NCI-H2196 (cell line): ENCODE measurements around the gene RBM38.
A peak's percentile ranks its signal among the peaks of the same experiment; 100 is the strongest.

Experiments
- DNase-seq: peaks from one replicate; lab custom pipeline; 2025; ENCODE audit not compliant: unreplicated experiment; lab: John Stamatoyannopoulos, UW

Gene RBM38

GRCh38 chr20:57374931-57375651, 16.1 kb upstream of the RBM38 start:
- no peak for DNase-seq

DNA sequence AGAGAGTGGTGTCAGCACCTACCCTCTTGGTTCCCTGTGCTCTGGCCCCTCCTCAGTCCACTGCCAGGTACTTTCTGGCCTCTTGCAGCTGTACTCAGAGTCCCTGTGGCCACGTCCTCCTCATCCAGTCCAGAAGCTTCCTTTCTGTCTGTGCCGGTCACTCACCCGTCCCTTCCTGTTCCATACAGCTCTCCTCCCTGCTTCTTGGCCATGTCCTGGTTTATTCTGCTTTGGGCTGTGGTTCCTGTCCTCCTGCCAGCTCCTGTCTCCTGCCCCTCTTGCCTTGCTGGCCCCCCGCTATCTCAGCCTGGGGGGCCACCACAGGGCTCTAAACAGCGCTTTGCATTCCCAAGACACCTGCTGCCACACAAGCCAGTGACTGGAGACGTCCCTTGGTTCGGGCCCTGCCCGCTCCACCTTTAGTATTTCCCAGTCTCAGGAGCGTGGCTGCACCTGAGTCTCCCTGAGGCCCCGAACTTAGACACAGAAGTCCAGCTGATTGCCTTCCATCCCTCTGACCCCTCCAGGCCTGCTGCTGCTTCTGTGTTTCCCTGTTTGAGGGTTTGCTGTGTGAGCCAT, 15.5 kb upstream of the RBM38 start:
- no peak for DNase-seq

GRCh38 chr20:57377350-57377749, 13.8 kb upstream of the RBM38 start:
- no peak for DNase-seq

DNA sequence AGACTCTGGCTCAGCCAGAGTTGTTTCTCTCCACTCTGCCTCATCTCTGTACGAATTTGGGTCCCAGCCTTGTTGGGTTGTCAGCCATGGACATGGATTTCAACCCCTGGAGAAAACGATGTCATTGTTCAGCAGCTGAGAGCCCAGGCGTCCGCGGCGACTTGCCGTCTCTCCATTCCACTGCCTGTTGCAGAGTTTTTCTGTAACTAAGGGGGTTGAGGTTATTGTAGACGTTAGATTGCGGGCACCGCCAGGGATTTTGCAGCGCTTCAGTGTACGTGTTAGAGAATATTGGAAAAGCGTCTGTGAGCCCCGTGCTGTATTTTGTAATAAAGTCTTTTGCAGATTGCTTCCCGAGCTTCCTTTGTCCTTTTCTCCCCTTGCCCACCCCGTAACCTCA, 13.1 kb upstream of the RBM38 start:
- DNase-seq: no peak

GRCh38 chr20:57378646-57379262, 12.4 kb upstream of the RBM38 start:
- no peak for DNase-seq

DNA sequence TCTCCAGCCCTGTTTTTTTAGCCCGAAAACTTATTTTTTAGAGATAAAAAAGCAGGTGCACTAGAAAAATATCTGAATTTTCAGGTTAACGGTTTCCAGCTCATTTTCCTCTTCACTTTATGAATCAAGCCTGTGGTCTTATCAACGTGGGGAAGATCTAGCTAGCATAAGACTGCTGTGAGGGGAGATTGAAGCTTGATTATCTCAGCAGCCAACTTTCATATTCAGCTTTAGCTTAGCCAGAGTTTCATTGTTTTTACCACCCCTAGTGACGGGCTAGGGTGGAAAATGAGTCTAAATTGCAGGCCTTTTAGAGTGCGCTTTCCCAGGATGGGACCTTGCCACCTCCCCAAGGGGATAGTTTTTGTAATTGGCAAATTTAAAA, 11.9 kb upstream of the RBM38 start:
- DNase-seq: no peak

- no peak for DNase-seq
Measured at GRCh38 chr20:57380081-57380750, 11.0 kb upstream of the RBM38 start.

DNA sequence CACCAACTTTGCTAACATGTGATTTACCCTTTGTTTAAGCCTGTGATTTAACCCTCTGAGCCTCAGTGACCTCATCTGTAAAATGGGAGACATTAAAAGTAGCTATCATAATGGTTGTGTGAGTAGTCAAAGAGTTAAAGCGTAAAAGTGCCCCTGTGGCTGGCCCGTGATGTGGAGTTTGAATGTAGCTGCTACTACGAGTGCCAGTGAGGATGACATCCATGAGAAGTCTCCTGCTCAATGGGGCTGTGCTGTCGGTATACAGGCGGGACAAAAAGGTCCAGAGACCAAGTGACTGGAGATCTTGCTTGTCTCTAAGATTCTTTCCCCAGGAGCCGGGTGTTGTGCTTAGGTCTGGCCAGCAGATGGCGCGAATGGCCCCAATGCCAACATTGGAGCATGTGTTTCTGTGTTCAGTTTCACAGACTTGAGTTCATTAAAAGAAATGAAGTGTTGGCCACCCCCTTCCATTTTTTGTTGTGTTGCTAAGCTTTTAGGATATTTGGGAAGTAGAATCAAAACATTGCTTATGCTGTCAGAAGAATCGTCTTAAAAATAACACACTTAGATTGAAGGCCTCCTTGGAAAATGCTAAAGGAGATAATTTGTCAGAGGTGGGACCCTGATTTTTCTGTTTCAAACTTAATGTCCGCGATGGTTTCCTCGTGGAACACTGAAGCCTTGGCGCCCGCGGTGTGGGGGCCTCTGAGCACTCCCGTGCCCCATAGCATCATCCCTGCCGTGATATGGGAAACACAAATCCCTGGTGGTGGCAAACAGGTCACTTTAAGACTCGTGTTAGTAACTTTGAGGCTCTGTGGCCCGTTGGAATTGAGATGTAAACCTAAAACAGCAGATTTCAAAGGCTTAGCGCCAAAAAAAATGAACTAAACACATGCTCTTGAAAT, 9.3 kb upstream of the RBM38 start:
- DNase-seq: peak; percentile 82

DNA sequence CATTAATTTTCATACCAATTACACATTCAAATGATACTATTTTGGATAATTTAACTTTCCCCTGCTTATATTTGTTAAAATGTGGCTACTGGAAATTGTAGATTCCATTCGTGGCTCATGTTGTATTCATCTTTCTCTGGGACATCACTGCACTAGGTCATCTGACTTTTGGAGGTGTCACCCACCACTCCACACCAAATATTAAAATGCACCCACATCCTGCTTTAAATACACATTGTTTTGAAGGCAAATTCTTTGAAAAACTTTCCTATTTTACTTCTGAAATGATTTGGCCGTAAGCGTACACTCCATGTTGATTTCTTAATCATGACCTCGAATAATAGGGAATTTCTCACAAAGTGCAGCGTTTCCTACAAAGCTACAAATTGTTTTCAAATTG, 8.7 kb upstream of the RBM38 start:
- DNase-seq: no peak

GRCh38 chr20:57383447-57384347, 7.5 kb upstream of the RBM38 start:
- DNase-seq: no peak

DNA sequence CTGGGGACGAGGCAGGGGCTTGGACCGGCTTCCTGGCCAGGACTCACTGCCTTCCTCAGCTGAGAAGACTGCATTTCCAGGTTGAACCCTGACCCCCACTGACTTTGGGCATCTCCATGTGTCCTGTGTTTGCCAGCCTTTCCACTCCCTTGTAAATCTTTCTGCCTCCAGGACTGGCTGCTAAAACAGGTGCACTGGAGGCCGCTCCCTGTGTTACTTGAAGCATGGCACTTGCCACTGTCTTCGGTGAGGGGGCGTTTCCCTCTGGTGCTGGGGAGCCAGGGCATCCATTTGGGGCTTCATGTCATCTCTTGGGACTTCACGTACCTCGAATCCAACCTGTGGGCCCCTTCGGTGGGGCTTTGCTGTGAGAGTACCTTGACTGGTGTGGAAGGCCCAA, 6.7 kb upstream of the RBM38 start:
- DNase-seq: no peak

- no peak for DNase-seq
Measured at GRCh38 chr20:57384953-57385761, 6.0 kb upstream of the RBM38 start.

GRCh38 chr20:57385940-57386339, 5.3 kb upstream of the RBM38 start:
- DNase-seq: no peak

- no peak for DNase-seq
Measured at GRCh38 chr20:57386762-57387161, 4.4 kb upstream of the RBM38 start.

DNA sequence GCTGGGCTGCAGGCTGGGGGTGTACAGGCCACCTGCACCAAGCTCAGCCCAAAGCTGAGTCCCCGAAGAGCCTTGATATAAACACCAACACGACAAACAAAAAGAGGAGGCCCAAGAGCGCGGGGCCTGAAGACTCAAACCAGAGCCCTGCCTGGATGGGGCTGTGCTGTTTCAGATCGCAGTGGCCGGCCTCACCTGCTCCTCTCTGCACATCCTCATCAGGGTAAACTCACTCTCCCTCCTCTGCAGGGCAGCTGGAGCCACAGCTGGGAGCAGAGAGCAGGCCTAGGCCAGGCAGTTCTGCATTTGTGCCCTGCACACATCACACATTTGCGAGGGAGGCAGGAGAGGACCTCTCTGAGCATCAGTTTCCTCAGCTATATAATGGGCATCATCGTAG, 3.7 kb upstream of the RBM38 start:
- no peak for DNase-seq

- no peak for DNase-seq
Measured at GRCh38 chr20:57387945-57388371, 3.2 kb upstream of the RBM38 start.

DNA sequence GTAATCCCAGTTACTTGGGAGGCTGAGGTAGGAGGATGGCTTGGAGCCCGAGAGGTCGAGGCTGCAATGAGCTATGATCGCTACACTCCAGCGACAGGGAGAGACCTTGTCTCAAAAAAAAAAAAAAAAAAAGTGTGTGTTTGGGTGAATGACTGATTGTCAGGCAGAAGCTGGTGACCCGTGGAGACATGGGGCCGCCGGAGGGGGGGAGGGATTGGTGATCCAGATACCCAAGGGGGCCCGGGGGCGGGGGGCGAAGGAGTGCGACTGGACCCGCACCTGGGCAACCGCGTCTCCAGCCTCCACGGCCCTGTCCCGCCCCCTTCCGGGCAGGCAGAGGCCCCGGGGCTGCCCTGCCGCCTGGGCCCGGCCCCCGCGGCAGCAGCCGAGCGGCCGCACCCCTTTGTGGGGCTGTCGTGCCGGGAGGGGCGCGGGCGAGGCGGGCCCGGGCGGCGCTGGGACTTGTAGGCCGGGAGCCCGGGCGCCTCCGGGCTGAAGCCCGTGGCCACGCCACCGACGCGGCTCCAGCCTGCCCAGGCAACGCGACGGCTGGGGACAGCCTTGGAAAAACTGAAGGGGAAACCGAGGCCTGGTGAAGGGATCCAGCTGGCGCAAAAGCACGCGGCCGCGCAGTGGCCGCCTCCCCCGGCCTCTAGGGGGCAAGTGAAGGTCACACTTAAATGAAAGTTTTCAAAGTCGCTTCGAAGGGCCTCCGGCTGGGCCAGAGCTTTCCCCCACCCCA, 2.1 kb upstream of the RBM38 start:
- DNase-seq: no peak
